PC-3 (cell line): ENCODE data around the gene NPIPA2. TPM values are rescaled to one million over a fixed set of nuclear protein-coding genes. Genes with fewer than 3 reads are reported as not detected.
"Not testable (repeated sequence)": the region's sequence is repeated elsewhere in the genome, so short reads cannot be mapped to it uniquely, and the experiment has no call there.

ENCODE experiments used
- ATAC-seq: fragments of 200-7000 bp; cut with Tn5 transposase; 2 replicates; pipeline ENCODE4 v1.9.1; 2020; ENCODE audit warnings: mild to moderate bottlenecking, moderate library complexity
- BruUV-seq: library from RNA; stranded (reverse); fragments of 400-500 nt; replicated peaks from 2 replicates; lab custom pipeline; 2021; lab: Mats Ljungman, UMichigan
- CTCF ChIA-PET: fragments of 300-600 bp; sonication (Branson Sonifier 250); formaldehyde crosslinking; loops from one replicate; lab custom pipeline; 2022; ENCODE audit warnings: antibody characterized with exemption; lab: Charles Lee
- POLR2A ChIA-PET: fragments of 300-600 bp; sonication (Branson Sonifier 250); formaldehyde crosslinking; loops from one replicate; lab custom pipeline; 2022; ENCODE audit warnings: antibody characterized with exemption; ENCODE audit not compliant: unreplicated experiment; lab: Charles Lee
- DNase-seq: peaks from one replicate; pipeline ENCODE4 v3.0.0-alpha.2; 2015
- H2AFZ ChIP-seq: fragments of 300-600 bp; sonication (generic); 2 replicates; pipeline ENCODE4 v1.6.0; 2016; ENCODE audit warnings: antibody characterized with exemption, low read length
- H3F3A ChIP-seq: fragments of 300-600 bp; sonication (generic); one replicate; pipeline ENCODE4 v1.6.0; 2017; ENCODE audit warnings: antibody characterized with exemption, low read length, control low read depth, mild to moderate bottlenecking; ENCODE audit not compliant: unreplicated experiment
- H3K27ac ChIP-seq: fragments of 300-600 bp; sonication (generic); 2 replicates; pipeline ENCODE4 v1.5.1; 2016; ENCODE audit warnings: mild to moderate bottlenecking, low read length
- H3K27me3 ChIP-seq: fragments of 300-600 bp; sonication (generic); 2 replicates; pipeline ENCODE4 v1.6.1; 2016; ENCODE audit warnings: low read length, mixed read lengths
- H3K36me3 ChIP-seq: fragments of 300-600 bp; sonication (generic); 2 replicates; pipeline ENCODE4 v1.6.1; 2016; ENCODE audit warnings: low read depth, mixed run types, low read length, mixed read lengths
- H3K4me1 ChIP-seq: fragments of 300-600 bp; sonication (generic); 2 replicates; pipeline ENCODE4 v1.5.1; 2016; ENCODE audit warnings: low read length; ENCODE audit not compliant: insufficient read depth
- H3K4me2 ChIP-seq: fragments of 300-600 bp; sonication (generic); 2 replicates; pipeline ENCODE4 v1.6.0; 2016; ENCODE audit warnings: low read length
- H3K4me3 ChIP-seq: fragments of 300-600 bp; sonication (generic); 2 replicates; pipeline ENCODE4 v1.5.1; 2016; ENCODE audit warnings: mild to moderate bottlenecking, low read length, mixed read lengths
- H3K79me2 ChIP-seq: fragments of 300-600 bp; sonication (generic); 2 replicates; pipeline ENCODE4 v1.6.1; 2017; ENCODE audit warnings: low read length, mixed read lengths
- H3K9ac ChIP-seq: fragments of 300-600 bp; sonication (generic); 2 replicates; pipeline ENCODE4 v1.6.0; 2016; ENCODE audit warnings: mild to moderate bottlenecking, low read length
- H3K9me2 ChIP-seq: fragments of 300-600 bp; sonication (generic); replicated peaks from 2 replicates; pipeline ENCODE4 v1.6.1; 2016; ENCODE audit warnings: mixed run types, low read length, mixed read lengths
- H3K9me3 ChIP-seq: fragments of 300-600 bp; sonication (generic); 2 replicates; pipeline ENCODE4 v1.6.1; 2016; ENCODE audit warnings: low read length, mixed read lengths
- H4K20me1 ChIP-seq: fragments of 300-600 bp; sonication (generic); 2 replicates; pipeline ENCODE4 v1.6.1; 2016; ENCODE audit warnings: low read length, mixed read lengths
- intact Hi-C: fragments of 100-400 bp; cut with micrococcal nuclease; formaldehyde crosslinking; loops from 2 replicates; pipeline ENCODE4 v1.9.0; 2023
- total RNA-seq: library from RNA; depleted of rRNA; stranded (reverse); fragments of >200 nt; gene quantifications from 2 replicates; pipeline ENCODE4 v1.2.3, GENCODE V29; 2014

Gene NPIPA2
- total RNA-seq, 1 experiment from 2014 or later, result 0.98 TPM

GRCh38 chr16:14740832-14741385 lies 1.4 kb upstream of the NPIPA2 start:
- H3K4me3 ChIP-seq, CTCF ChIA-PET, H3K79me2 ChIP-seq, H3K9ac ChIP-seq, intact Hi-C loops, H3F3A ChIP-seq, H3K9me2 ChIP-seq, POLR2A ChIA-PET, H3K27ac ChIP-seq, H3K4me2 ChIP-seq, BruUV-seq, H3K4me1 ChIP-seq, DNase-seq, H4K20me1 ChIP-seq, H3K9me3 ChIP-seq, H2AFZ ChIP-seq, H3K27me3 ChIP-seq, H3K36me3 ChIP-seq: not testable (repeated sequence)
- ATAC-seq, result peak; percentile 39

DNA sequence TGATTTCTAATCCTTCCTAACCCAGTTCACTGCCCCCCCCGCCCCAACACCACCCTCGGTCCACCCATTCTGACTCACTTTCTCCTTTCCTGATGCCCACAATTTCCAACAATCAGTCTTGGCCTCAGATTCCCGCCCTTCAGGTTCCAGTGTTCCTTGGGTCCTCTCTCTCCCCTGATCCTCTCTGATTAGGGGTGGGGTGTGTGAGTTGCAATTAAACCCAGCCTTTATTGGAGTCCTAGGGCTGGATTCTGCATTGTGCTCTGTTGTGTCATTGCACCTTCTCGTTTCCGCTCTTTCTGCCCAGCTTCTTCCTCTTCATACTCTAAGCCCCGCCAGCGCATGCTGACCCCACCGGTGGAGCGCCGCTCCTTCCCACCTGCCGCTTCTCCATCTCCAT lies 539 bp upstream of the NPIPA2 start:
- H3K4me1 ChIP-seq, BruUV-seq, H3K4me2 ChIP-seq, H4K20me1 ChIP-seq, H3K9ac ChIP-seq, H3K27ac ChIP-seq, DNase-seq, CTCF ChIA-PET, H3K9me3 ChIP-seq, H3K4me3 ChIP-seq, POLR2A ChIA-PET, intact Hi-C loops, H2AFZ ChIP-seq, H3K9me2 ChIP-seq, H3K27me3 ChIP-seq, H3F3A ChIP-seq, H3K36me3 ChIP-seq, H3K79me2 ChIP-seq: not testable (repeated sequence)
- ATAC-seq, result peak; percentile 8

DNA sequence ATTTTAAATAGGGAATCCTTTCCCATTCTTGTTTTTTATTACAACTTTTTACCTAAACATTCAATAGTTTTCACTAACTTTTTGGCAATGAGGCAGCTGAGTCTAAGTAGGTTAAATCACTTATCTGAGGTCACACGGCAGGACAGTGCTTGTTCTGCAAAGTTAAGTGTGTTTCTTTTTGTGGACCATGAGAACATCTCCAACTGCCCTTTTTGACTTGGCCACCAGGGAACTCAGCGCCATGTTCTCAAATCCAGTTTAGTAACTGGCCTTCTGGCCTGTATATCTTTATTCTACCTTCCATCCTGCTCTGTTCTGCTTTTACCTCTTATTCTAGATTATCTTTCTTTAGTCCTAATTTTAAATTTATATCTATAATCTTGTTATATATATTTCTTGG lies 31.3 kb downstream of the NPIPA2 start:
- intact Hi-C loops, H3K36me3 ChIP-seq, H4K20me1 ChIP-seq, H3K4me2 ChIP-seq, H3K9ac ChIP-seq, ATAC-seq, H2AFZ ChIP-seq, H3K27me3 ChIP-seq, H3K9me2 ChIP-seq, DNase-seq, CTCF ChIA-PET, H3K79me2 ChIP-seq, H3K9me3 ChIP-seq, H3K4me1 ChIP-seq, BruUV-seq, H3F3A ChIP-seq, H3K27ac ChIP-seq, POLR2A ChIA-PET, H3K4me3 ChIP-seq: not testable (repeated sequence)

DNA sequence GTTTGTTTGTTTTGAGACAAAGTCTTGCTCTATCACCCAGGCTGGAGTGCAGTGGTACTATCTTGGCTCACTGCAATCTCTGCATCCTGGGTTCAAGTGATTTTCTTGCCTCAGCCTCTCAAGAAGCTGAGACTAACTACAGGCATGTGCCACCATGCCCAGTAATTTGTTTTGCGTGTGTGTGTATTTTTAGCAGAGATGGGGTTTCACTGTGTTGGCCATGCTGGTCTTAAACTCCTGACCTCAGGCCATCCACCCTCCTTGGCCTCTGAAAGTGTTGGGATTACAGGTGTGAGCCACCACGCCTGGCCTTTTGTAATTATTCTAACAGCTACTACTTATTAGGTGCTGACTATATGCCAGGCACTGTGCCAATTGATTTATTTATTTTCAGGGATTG lies 33.3 kb downstream of the NPIPA2 start:
- H4K20me1 ChIP-seq, H3K9ac ChIP-seq, POLR2A ChIA-PET, CTCF ChIA-PET, H3K4me1 ChIP-seq, H3K4me2 ChIP-seq, H3F3A ChIP-seq, H3K4me3 ChIP-seq, H3K27me3 ChIP-seq, H3K9me3 ChIP-seq, intact Hi-C loops, H3K36me3 ChIP-seq, H3K9me2 ChIP-seq, DNase-seq, ATAC-seq, H3K79me2 ChIP-seq, BruUV-seq, H2AFZ ChIP-seq, H3K27ac ChIP-seq: not testable (repeated sequence)

GRCh38 chr16:14776763-14777162 lies 34.4 kb downstream of the NPIPA2 start:
- H3K4me3 ChIP-seq, POLR2A ChIA-PET, CTCF ChIA-PET, H3K27ac ChIP-seq, BruUV-seq, H4K20me1 ChIP-seq, H3K9me2 ChIP-seq, H3K4me1 ChIP-seq, H3K9ac ChIP-seq, H3K36me3 ChIP-seq, DNase-seq, ATAC-seq, H3K79me2 ChIP-seq, H3F3A ChIP-seq, H3K9me3 ChIP-seq, intact Hi-C loops, H3K27me3 ChIP-seq, H2AFZ ChIP-seq, H3K4me2 ChIP-seq: not testable (repeated sequence)

- intact Hi-C loops, H3K27ac ChIP-seq, H3K9ac ChIP-seq, H3K9me2 ChIP-seq, H3K9me3 ChIP-seq, H3K36me3 ChIP-seq, H3K4me2 ChIP-seq, H3K27me3 ChIP-seq, CTCF ChIA-PET, H3K79me2 ChIP-seq, BruUV-seq, H4K20me1 ChIP-seq, DNase-seq, H3K4me1 ChIP-seq, ATAC-seq, H3K4me3 ChIP-seq, H2AFZ ChIP-seq, H3F3A ChIP-seq, POLR2A ChIA-PET: not testable (repeated sequence)
These were observed 37.1 kb downstream of the NPIPA2 start for GRCh38 chr16:14779368-14779877.

- H3F3A ChIP-seq, H3K4me2 ChIP-seq, CTCF ChIA-PET, intact Hi-C loops, H3K4me1 ChIP-seq, H4K20me1 ChIP-seq, H3K27me3 ChIP-seq, H2AFZ ChIP-seq, H3K9ac ChIP-seq, H3K9me2 ChIP-seq, ATAC-seq, H3K4me3 ChIP-seq, H3K79me2 ChIP-seq, H3K27ac ChIP-seq, BruUV-seq, DNase-seq, POLR2A ChIA-PET, H3K9me3 ChIP-seq, H3K36me3 ChIP-seq: not testable (repeated sequence)
These were observed 43.8 kb downstream of the NPIPA2 start for GRCh38 chr16:14786180-14786579.
